ENCODE measurements around the gene CFAP61.

DNA sequence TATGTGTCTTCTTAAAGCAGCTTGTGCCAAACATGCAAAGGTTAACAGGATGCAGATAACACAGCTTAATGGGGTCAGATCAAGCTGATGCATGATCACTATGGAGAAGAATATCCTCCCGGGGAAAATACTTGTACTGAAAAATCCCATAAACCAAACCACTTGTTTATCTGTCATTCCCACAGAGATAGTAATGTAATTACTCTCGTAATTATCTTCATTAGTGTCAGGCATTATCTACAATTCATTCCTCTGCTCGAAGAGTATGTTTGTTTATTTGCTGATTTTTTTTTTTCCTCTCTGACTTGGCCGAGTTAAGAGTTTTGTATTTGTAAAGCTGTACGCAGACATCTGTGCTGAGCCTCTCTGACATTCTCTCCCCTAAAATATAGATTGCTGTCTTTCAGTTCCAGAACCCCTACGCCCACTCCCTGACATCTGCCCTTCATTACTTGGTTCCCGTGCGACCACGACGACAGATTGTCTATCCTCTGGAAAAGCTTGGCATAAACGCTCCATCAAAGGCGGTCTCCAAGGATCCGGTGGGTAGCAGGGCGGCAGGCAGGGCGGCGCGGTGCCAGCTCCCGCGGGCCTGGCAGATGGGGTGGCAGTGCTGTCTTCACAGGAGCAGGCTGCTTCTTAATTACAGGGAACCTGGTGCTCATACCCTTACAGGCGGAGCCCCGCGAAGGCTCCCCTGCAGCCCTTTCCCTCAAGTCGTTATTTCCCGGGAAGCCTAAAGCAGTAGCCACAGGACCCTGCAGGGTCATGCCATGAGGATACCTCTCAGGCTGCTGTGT, 147.2 kb downstream of the CFAP61 start:
- TF ChIP-seq SMARCB1 (IDR thresholded peaks at IDR 0.05; ENCODE audit: insufficient read length, low read depth) (no peak), ZNF274 (IDR thresholded peaks at IDR 0.05; ENCODE audit: borderline replicate concordance, low read depth, low read length) (no peak), ZNF134 (CRISPR knock-in tag; conservative IDR thresholded peaks at IDR 0.05) (no peak)
